ENCODE results near the gene PRR5L.

DNA sequence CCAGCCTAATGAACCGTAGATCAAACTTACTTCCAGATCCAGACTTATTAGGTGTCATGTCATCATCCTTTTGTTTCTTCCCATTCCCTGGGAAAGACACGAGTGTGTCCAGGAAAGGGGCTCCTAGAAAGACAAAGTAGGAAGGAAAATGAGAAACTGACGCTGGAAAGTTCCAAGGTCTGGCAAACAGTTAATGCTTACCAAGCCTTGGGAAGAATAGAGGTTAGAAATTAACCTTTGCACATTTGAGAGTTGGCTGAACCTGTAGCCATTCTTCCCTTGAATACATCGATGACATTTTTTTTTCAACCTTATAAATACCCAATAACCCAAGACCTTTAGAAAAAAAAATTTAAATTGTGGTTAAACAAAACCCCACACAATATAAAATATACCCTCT, 136.7 kb downstream of the PRR5L start:
- TF ChIP-seq, protein P1, sequence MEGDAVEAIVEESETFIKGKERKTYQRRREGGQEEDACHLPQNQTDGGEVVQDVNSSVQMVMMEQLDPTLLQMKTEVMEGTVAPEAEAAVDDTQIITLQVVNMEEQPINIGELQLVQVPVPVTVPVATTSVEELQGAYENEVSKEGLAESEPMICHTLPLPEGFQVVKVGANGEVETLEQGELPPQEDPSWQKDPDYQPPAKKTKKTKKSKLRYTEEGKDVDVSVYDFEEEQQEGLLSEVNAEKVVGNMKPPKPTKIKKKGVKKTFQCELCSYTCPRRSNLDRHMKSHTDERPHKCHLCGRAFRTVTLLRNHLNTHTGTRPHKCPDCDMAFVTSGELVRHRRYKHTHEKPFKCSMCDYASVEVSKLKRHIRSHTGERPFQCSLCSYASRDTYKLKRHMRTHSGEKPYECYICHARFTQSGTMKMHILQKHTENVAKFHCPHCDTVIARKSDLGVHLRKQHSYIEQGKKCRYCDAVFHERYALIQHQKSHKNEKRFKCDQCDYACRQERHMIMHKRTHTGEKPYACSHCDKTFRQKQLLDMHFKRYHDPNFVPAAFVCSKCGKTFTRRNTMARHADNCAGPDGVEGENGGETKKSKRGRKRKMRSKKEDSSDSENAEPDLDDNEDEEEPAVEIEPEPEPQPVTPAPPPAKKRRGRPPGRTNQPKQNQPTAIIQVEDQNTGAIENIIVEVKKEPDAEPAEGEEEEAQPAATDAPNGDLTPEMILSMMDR (IDR thresholded peaks at IDR 0.05): no peak
- no peak for TF ChIP-seq POLR2A (IDR thresholded peaks at IDR 0.05)

Measured in tibial nerve (tissue), 3 donors.